ENCODE measurements around the gene NGB.

DNA sequence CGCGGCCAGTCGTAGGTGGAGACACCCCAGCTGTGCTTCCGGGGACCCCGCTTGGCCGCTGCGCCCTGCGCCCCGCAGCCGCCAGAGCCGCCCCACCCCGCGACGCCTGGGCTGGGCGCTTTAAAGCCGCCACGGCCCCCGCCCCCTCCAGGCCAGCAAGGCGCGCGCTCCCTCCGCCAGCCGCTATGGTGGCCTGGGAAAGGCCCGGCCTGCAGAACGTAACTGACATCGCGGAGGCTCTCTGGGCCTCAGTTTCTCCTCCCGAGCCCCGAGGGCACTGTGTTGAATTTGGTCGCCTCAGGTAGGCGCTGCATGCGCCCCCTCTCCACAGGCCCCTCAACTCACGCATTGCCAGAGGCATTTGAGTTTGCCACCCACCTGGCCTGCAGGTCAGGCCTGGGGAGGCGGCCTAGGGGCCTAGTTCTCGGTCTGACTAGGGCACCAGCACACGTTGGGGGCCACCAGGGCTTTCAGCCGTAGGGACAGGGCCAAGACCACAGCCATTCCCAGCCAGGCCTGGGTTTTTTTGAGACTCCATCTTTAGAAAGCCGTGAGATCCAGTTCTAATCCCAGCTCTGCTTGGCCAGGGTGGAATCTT, at the start of gene NGB:
- TF ChIP-seq CTCF (IDR thresholded peaks at IDR 0.05) (no peak), POLR2A (IDR thresholded peaks at IDR 0.05) (no peak), POLR2AphosphoS5 (IDR thresholded peaks at IDR 0.05) (no peak)

Measured in sigmoid colon (tissue), 4 donors.